ENCODE data around the gene IGF2R.

IGF2R gene

GRCh38 chr6:160004018-160004417 is 35.1 kb downstream of the IGF2R start:
- Histone ChIP-seq H3K9ac (no peak overlapping the region), H3K4me1 (peaks cover 6% of the 10 kb centered on the region), H3K27ac (no peak overlapping the region), H3K4me3 (no peak overlapping the region), H3K9me3 (peaks cover 55% of the 10 kb centered on the region), H4K20me1 (peaks cover 89% of the 10 kb centered on the region), H3K4me2 (no peak overlapping the region), H3K27me3 (no peaks in the 10 kb centered on the region), H3K36me3 (peaks cover 67% of the 10 kb centered on the region)
- TF ChIP-seq Cebpa-rat (IDR thresholded peaks at IDR 0.05): no peak

- Histone ChIP-seq H3K9ac (no peak overlapping the region), H4K20me1 (peaks cover 89% of the 10 kb centered on the region), H3K36me3 (peaks cover 63% of the 10 kb centered on the region), H3K4me1 (0 out of 2 replicates have a peak, but pooled peaks cover under 1% of the 10 kb centered on the region), H3K9me3 (peaks cover 51% of the 10 kb centered on the region), H3K27me3 (no peaks in the 10 kb centered on the region), H3K27ac (no peak overlapping the region), H3K4me3 (no peak overlapping the region), H3K4me2 (no peak overlapping the region)
- TF ChIP-seq Cebpa-rat (IDR thresholded peaks at IDR 0.05): no peak
These were observed 35.7 kb downstream of the IGF2R start for GRCh38 chr6:160004419-160005175.

GRCh38 chr6:160005211-160005610 is 36.3 kb downstream of the IGF2R start:
- no peaks in the 10 kb centered on the region for H3K27me3 ChIP-seq
- no peak overlapping the region for H3K9ac ChIP-seq
- H3K4me3 ChIP-seq: no peak overlapping the region
- H3K4me1 ChIP-seq: no peaks in the 10 kb centered on the region
- peaks cover 46% of the 10 kb centered on the region for H3K9me3 ChIP-seq
- H4K20me1 ChIP-seq: peaks cover 89% of the 10 kb centered on the region
- TF ChIP-seq Cebpa-rat (IDR thresholded peaks at IDR 0.05): no peak
- peaks cover 63% of the 10 kb centered on the region for H3K36me3 ChIP-seq
- no peak overlapping the region for H3K4me2 ChIP-seq
- no peak overlapping the region for H3K27ac ChIP-seq

- Histone ChIP-seq H3K27ac (no peak overlapping the region), H3K9me3 (peaks cover 40% of the 10 kb centered on the region), H3K4me3 (no peak overlapping the region), H3K27me3 (no peaks in the 10 kb centered on the region), H4K20me1 (peaks cover 92% of the 10 kb centered on the region), H3K4me1 (no peaks in the 10 kb centered on the region), H3K4me2 (no peak overlapping the region), H3K36me3 (peaks cover 63% of the 10 kb centered on the region), H3K9ac (no peak overlapping the region)
- no peak for TF ChIP-seq Cebpa-rat (IDR thresholded peaks at IDR 0.05)
These were observed 37.1 kb downstream of the IGF2R start for GRCh38 chr6:160005861-160006540.

- no peak overlapping the region for H3K9ac ChIP-seq
- no peak overlapping the region for H3K27ac ChIP-seq
- H3K27me3 ChIP-seq: no peaks in the 10 kb centered on the region
- H4K20me1 ChIP-seq: peaks cover 87% of the 10 kb centered on the region
- peaks cover 65% of the 10 kb centered on the region for H3K36me3 ChIP-seq
- no peaks in the 10 kb centered on the region for H3K4me1 ChIP-seq
- peaks cover 34% of the 10 kb centered on the region for H3K9me3 ChIP-seq
- no peak overlapping the region for H3K4me3 ChIP-seq
- no peak for TF ChIP-seq Cebpa-rat (IDR thresholded peaks at IDR 0.05)
- no peak overlapping the region for H3K4me2 ChIP-seq
These were observed 38.3 kb downstream of the IGF2R start for GRCh38 chr6:160007145-160007544.

GRCh38 chr6:160007611-160008010 is 38.7 kb downstream of the IGF2R start:
- Histone ChIP-seq H3K4me1 (no peaks in the 10 kb centered on the region), H3K36me3 (peaks cover 66% of the 10 kb centered on the region), H4K20me1 (peaks cover 83% of the 10 kb centered on the region), H3K4me3 (no peak overlapping the region), H3K9me3 (peaks cover 32% of the 10 kb centered on the region), H3K27me3 (no peaks in the 10 kb centered on the region), H3K27ac (no peak overlapping the region), H3K4me2 (no peak overlapping the region), H3K9ac (no peak overlapping the region)
- TF ChIP-seq Cebpa-rat (IDR thresholded peaks at IDR 0.05): no peak

- Histone ChIP-seq H3K27me3 (no peaks in the 10 kb centered on the region), H3K4me2 (no peak overlapping the region), H4K20me1 (peaks cover 81% of the 10 kb centered on the region), H3K27ac (no peak overlapping the region), H3K9me3 (peaks cover 19% of the 10 kb centered on the region), H3K9ac (no peak overlapping the region), H3K36me3 (peaks cover 68% of the 10 kb centered on the region), H3K4me1 (peaks cover 11% of the 10 kb centered on the region; the same call in 1 of the 2 replicates), H3K4me3 (no peak overlapping the region)
- TF ChIP-seq Cebpa-rat (IDR thresholded peaks at IDR 0.05): no peak
These were observed 41.2 kb downstream of the IGF2R start for GRCh38 chr6:160010067-160010466.

GRCh38 chr6:160013987-160014868 is 45.3 kb downstream of the IGF2R start:
- Histone ChIP-seq H3K36me3 (peaks cover 78% of the 10 kb centered on the region), H3K27ac (no peak overlapping the region), H3K9ac (no peak overlapping the region), H3K9me3 (peaks cover 20% of the 10 kb centered on the region), H3K4me2 (no peak overlapping the region), H4K20me1 (peaks cover 49% of the 10 kb centered on the region), H3K4me3 (no peak overlapping the region), H3K4me1 (peaks cover 18% of the 10 kb centered on the region; the same call in 1 of the 2 replicates), H3K27me3 (no peaks in the 10 kb centered on the region)
- TF ChIP-seq Cebpa-rat (IDR thresholded peaks at IDR 0.05): no peak

- Histone ChIP-seq H3K9ac (no peak overlapping the region), H3K27ac (no peak overlapping the region), H3K27me3 (no peaks in the 10 kb centered on the region), H3K4me1 (peaks cover 18% of the 10 kb centered on the region; the same call in 1 of the 2 replicates), H3K4me2 (no peak overlapping the region), H3K4me3 (no peak overlapping the region), H3K36me3 (peaks cover 74% of the 10 kb centered on the region), H3K9me3 (peaks cover 20% of the 10 kb centered on the region), H4K20me1 (peaks cover 43% of the 10 kb centered on the region)
- TF ChIP-seq Cebpa-rat (IDR thresholded peaks at IDR 0.05): no peak
These were observed 45.9 kb downstream of the IGF2R start for GRCh38 chr6:160014869-160015182.

All from BLaER1 (cell line).